H1 (cell line): ENCODE measurements around the gene LRIG2. TPM values are rescaled to one million over a fixed set of nuclear protein-coding genes. Genes with fewer than 3 reads are reported as not detected.

ENCODE experiments used
- CTCF ChIA-PET: fragments of 300-600 bp; sonication (Branson Sonifier 250); formaldehyde crosslinking; loops from one replicate; lab custom pipeline; 2021; ENCODE audit not compliant: partially characterized antibody; lab: Charles Lee
- POLR2A ChIA-PET: fragments of 300-600 bp; sonication (Branson Sonifier 250); formaldehyde crosslinking; loops from one replicate; lab custom pipeline; 2021; ENCODE audit warnings: inconsistent platforms; ENCODE audit not compliant: partially characterized antibody; lab: Charles Lee
- DNase-seq, 2 experiments: peaks; one replicate each; pipeline versions ENCODE4 v3.0.0 to v3.0.0-alpha.2; 2010 to 2022; ENCODE audit warnings: low spot score in 2 of 2, low read depth in 1 of 2, mixed read lengths in 1 of 2
- FAIRE-seq: peaks from 2 replicates; lab custom pipeline; 2011; peaks lifted over from hg19 to GRCh38; lab: Jason Lieb, UNC
- H2AFZ ChIP-seq: 2 replicates; pipeline ENCODE4 v1.8.1; 2012; ENCODE audit warnings: low read length, inconsistent platforms
- H2AK5ac ChIP-seq: 2 replicates; pipeline ENCODE4 v1.6.1; 2013; ENCODE audit warnings: low read depth, low read length
- H2BK120ac ChIP-seq: replicated peaks from 2 replicates; pipeline ENCODE3; 2013; ENCODE audit warnings: low read depth, low read length, inconsistent platforms
- H2BK12ac ChIP-seq: 2 replicates; pipeline ENCODE4 v1.6.1; 2013; ENCODE audit warnings: low read depth, low read length
- H2BK15ac ChIP-seq: 2 replicates; pipeline ENCODE4 v1.6.1; 2013; ENCODE audit warnings: low read length
- H2BK20ac ChIP-seq: 2 replicates; pipeline ENCODE4 v1.6.1; 2013; ENCODE audit warnings: low read length
- H2BK5ac ChIP-seq: 2 replicates; pipeline ENCODE4 v1.6.1; 2013; ENCODE audit warnings: low read depth, low read length
- H3K14ac ChIP-seq: 2 replicates; pipeline ENCODE4 v1.6.1; 2013; ENCODE audit warnings: inconsistent platforms; ENCODE audit not compliant: insufficient read length
- H3K18ac ChIP-seq: 2 replicates; pipeline ENCODE4 v1.6.1; 2013; ENCODE audit warnings: low read length; ENCODE audit errors: extremely low read depth
- H3K23ac ChIP-seq: 2 replicates; pipeline ENCODE4 v1.6.1; 2013; ENCODE audit warnings: inconsistent platforms; ENCODE audit not compliant: insufficient read length
- H3K23me2 ChIP-seq: 2 replicates; pipeline ENCODE4 v1.6.1; 2013; ENCODE audit warnings: low read depth, low read length
- H3K27ac ChIP-seq: 2 replicates; pipeline ENCODE4 v1.6.1; 2011; ENCODE audit warnings: low read depth, low read length, inconsistent platforms
- H3K27me3 ChIP-seq, 4 experiments: replicated peaks in 1 of 4; 1 replicate in 1 of 4; 2 replicates in 3 of 4; pipeline versions ENCODE4 v1.6.1 to v1.8.1; 2011 to 2013; ENCODE audit warnings: low read length in 3 of 4, mild to moderate bottlenecking in 3 of 4, inconsistent platforms in 2 of 4, mixed read lengths in 2 of 4, moderate library complexity in 1 of 4; ENCODE audit not compliant: control insufficient read depth in 3 of 4, insufficient read depth in 3 of 4; ENCODE audit errors: extremely low read depth in 1 of 4
- H3K36me3 ChIP-seq, 4 experiments: 2 replicates each; pipeline versions ENCODE4 v1.6.1 to v1.8.1; 2011 to 2013; ENCODE audit warnings: mild to moderate bottlenecking in 4 of 4, low read length in 3 of 4, moderate library complexity in 2 of 4, control low read depth in 1 of 4, inconsistent platforms in 1 of 4; ENCODE audit not compliant: insufficient read depth in 4 of 4, control insufficient read depth in 2 of 4
- H3K4ac ChIP-seq: replicated peaks from 2 replicates; pipeline ENCODE3; 2013; ENCODE audit warnings: low read length, low read depth, mixed read lengths, inconsistent platforms; ENCODE audit not compliant: insufficient read length
- H3K4me1 ChIP-seq, 4 experiments: replicated peaks in 1 of 4; 1 replicate in 1 of 4; 2 replicates in 3 of 4; pipeline versions ENCODE4 v1.6.1 to v1.8.1; 2011 to 2013; ENCODE audit warnings: low read length in 3 of 4, inconsistent platforms in 2 of 4, mixed read lengths in 1 of 4; ENCODE audit not compliant: insufficient read depth in 4 of 4, control insufficient read depth in 3 of 4
- H3K4me2 ChIP-seq, 2 experiments: 2 replicates each; pipeline versions ENCODE4 v1.6.1 to v1.8.1; 2011 to 2013; ENCODE audit warnings: low read depth in 2 of 2, low read length in 2 of 2, control low read depth in 1 of 2, inconsistent platforms in 1 of 2, mild to moderate bottlenecking in 1 of 2; ENCODE audit not compliant: insufficient read depth in 1 of 2
- H3K4me3 ChIP-seq, 4 experiments: fragments of 200-600, 300-600 bp in 1 of 4; sonication (generic), shearing (Covaris generic), sonication (Bioruptor Twin) in 1 of 4; 2 replicates each; pipeline versions ENCODE4 v1.5.1 to v1.8.1; 2011 to 2016; ENCODE audit warnings: low read length in 4 of 4, low read depth in 3 of 4, control low read depth in 2 of 4, inconsistent platforms in 2 of 4, mild to moderate bottlenecking in 2 of 4, mixed read lengths in 1 of 4, moderate library complexity in 1 of 4; ENCODE audit not compliant: insufficient read depth in 2 of 4; ENCODE audit errors: extremely low read depth in 1 of 4
- H3K56ac ChIP-seq: replicated peaks from 2 replicates; pipeline ENCODE3; 2013; ENCODE audit warnings: low read depth, mild to moderate bottlenecking, mixed read lengths, low read length, inconsistent platforms; ENCODE audit not compliant: insufficient read length
- H3K79me1 ChIP-seq: 2 replicates; pipeline ENCODE4 v1.6.1; 2013; ENCODE audit warnings: low read depth, low read length, control low read depth
- H3K79me2 ChIP-seq, 2 experiments: 2 replicates each; pipeline versions ENCODE4 v1.6.1 to v1.8.1; 2012 to 2013; ENCODE audit warnings: low read length in 2 of 2, mild to moderate bottlenecking in 2 of 2, inconsistent platforms in 1 of 2; ENCODE audit not compliant: insufficient read depth in 2 of 2, control insufficient read depth in 1 of 2
- H3K9ac ChIP-seq, 4 experiments: replicated peaks in 1 of 4; 1 replicate in 1 of 4; 2 replicates in 3 of 4; pipeline versions ENCODE4 v1.6.1 to v1.8.1; 2011 to 2013; ENCODE audit warnings: low read depth in 3 of 4, low read length in 3 of 4, control low read depth in 2 of 4, mild to moderate bottlenecking in 2 of 4, moderate library complexity in 2 of 4, inconsistent platforms in 1 of 4; ENCODE audit errors: extremely low read depth in 1 of 4
- H3K9me3 ChIP-seq, 2 experiments: 2 replicates each; pipeline versions ENCODE4 v1.6.1 to v1.8.1; 2012 to 2013; ENCODE audit warnings: mild to moderate bottlenecking in 2 of 2, moderate library complexity in 2 of 2, control low read depth in 1 of 2, inconsistent platforms in 1 of 2, low read depth in 1 of 2, low read length in 1 of 2, mixed read lengths in 1 of 2; ENCODE audit not compliant: insufficient read depth in 2 of 2
- H4K20me1 ChIP-seq, 2 experiments: replicated peaks in 1 of 2; 2 replicates each; pipeline versions ENCODE3 to v1.8.1; 2011 to 2013; ENCODE audit warnings: inconsistent platforms in 2 of 2, low read length in 2 of 2, mild to moderate bottlenecking in 1 of 2; ENCODE audit not compliant: insufficient read depth in 2 of 2, control insufficient read depth in 1 of 2
- H4K5ac ChIP-seq: 2 replicates; pipeline ENCODE4 v1.6.1; 2013; ENCODE audit warnings: low read length, low read depth, mixed read lengths, inconsistent platforms; ENCODE audit not compliant: insufficient read length
- H4K8ac ChIP-seq: 2 replicates; pipeline ENCODE4 v1.8.0; 2013; ENCODE audit warnings: mild to moderate bottlenecking, moderate library complexity, low read length, inconsistent platforms; ENCODE audit not compliant: insufficient read depth; ENCODE audit errors: extremely low read depth
- H4K91ac ChIP-seq: replicated peaks from 2 replicates; pipeline ENCODE3; 2013; ENCODE audit warnings: low read length, mixed read lengths, inconsistent platforms; ENCODE audit not compliant: insufficient read length
- BACH1 ChIP-seq: IDR thresholded peaks from 2 replicates; pipeline ENCODE4 v1.6.1; 2012; ENCODE audit warnings: low read length, improper control_type of control experiment
- BCL11A ChIP-seq, 2 experiments: IDR thresholded peaks; one replicate each; pipeline ENCODE4 v1.6.1; 2011; ENCODE audit warnings: low read depth in 2 of 2, low read length in 2 of 2, mild to moderate bottlenecking in 2 of 2
- BRCA1 ChIP-seq: IDR thresholded peaks from 2 replicates; pipeline ENCODE4 v1.6.1; 2012; ENCODE audit warnings: low read depth, low read length, improper control_type of control experiment
- CBX5 ChIP-seq: fragments of 300-800, 300-1000 bp; sonication (generic); IDR thresholded peaks from 2 replicates; pipeline ENCODE4 v1.7.1; 2016; ENCODE audit warnings: antibody characterized with exemption, low read length, low read depth
- CHD2 ChIP-seq: IDR thresholded peaks from 2 replicates; pipeline ENCODE4 v1.6.1; 2012; ENCODE audit warnings: low read length, improper control_type of control experiment
- POU5F1 ChIP-seq: IDR thresholded peaks from 2 replicates; pipeline ENCODE4 v1.6.1; 2011; ENCODE audit warnings: low read depth, mild to moderate bottlenecking, low read length, moderate library complexity
- RXRA ChIP-seq: IDR thresholded peaks from 2 replicates; pipeline ENCODE4 v1.6.1; 2011; ENCODE audit warnings: low read depth, mild to moderate bottlenecking, low read length, moderate library complexity; ENCODE audit not compliant: insufficient read depth
- SAP30 ChIP-seq: fragments of 300-600 bp; sonication (generic); IDR thresholded peaks from 2 replicates; pipeline ENCODE4 v1.7.1; 2012; ENCODE audit warnings: low read length, moderate library complexity, mild to moderate bottlenecking, inconsistent platforms; ENCODE audit not compliant: insufficient read depth, insufficient replicate concordance
- SP4 ChIP-seq: IDR thresholded peaks from 2 replicates; pipeline ENCODE4 v1.6.1; 2012; ENCODE audit warnings: low read length, inconsistent platforms
- SRF ChIP-seq: IDR thresholded peaks from 2 replicates; pipeline ENCODE4 v1.6.1; 2011; ENCODE audit warnings: mild to moderate bottlenecking, low read depth, low read length, moderate library complexity
- YY1 ChIP-seq: IDR thresholded peaks from 2 replicates; pipeline ENCODE4 v1.6.1; 2011; ENCODE audit warnings: low read depth, mild to moderate bottlenecking, low read length
- WGBS, 2 experiments: shearing (Covaris generic) in 1 of 2; methylation state at CpG; one replicate each; pipeline versions ENCODE4 v1.1.6 to v1.1.7; 2013 to 2015; ENCODE audit warnings: low lambda C conversion rate in 2 of 2, mixed read lengths in 2 of 2, inconsistent platforms in 1 of 2, low coverage in 1 of 2, missing lambda C conversion rate in 1 of 2; ENCODE audit not compliant: insufficient replicate concordance in 2 of 2, insufficient coverage in 1 of 2, insufficient read length in 1 of 2; ENCODE audit errors: extremely low coverage in 1 of 2, missing lambda C conversion rate in 1 of 2; 5-methylcytosine and 5-hydroxymethylcytosine counted together
- polyA plus RNA-seq, 7 experiments: library from polyadenylated mRNA; depleted of rRNA in 3 of 7; stranded (reverse) in 5 of 7; unstranded in 2 of 7; fragments of >200 nt in 5 of 7; fragments of 200-250 nt in 2 of 7; gene quantifications; 1 replicate in 5 of 7; 2 replicates in 1 of 7; 4 replicates in 1 of 7; pipeline versions ENCODE4 v1.2.1 to v1.2.3, GENCODE V29; 2011 to 2013; ENCODE audit warnings: missing spikeins in 2 of 7, mixed read lengths in 2 of 7
- total RNA-seq: library from RNA; stranded (reverse); fragmentation: NEBNext Ultra II Directional; extraction: Animal tissue kit (Norgen Biotek cat#: 25700); gene quantifications from 2 replicates; pipeline ENCODE4 v1.2.1, GENCODE V29; 2021
- TF ChIP-seq, protein P1 (sequence below): IDR thresholded peaks from 2 replicates; pipeline ENCODE4 v1.6.1; 2012; ENCODE audit warnings: low read length, inconsistent platforms

LRIG2 gene
- total and polyA plus RNA-seq, 2 of the 8 experiments (the other 6 are each of a cell fraction or from before 2014, with no cell fraction given), result 16.2 to 20.9 TPM

DNA sequence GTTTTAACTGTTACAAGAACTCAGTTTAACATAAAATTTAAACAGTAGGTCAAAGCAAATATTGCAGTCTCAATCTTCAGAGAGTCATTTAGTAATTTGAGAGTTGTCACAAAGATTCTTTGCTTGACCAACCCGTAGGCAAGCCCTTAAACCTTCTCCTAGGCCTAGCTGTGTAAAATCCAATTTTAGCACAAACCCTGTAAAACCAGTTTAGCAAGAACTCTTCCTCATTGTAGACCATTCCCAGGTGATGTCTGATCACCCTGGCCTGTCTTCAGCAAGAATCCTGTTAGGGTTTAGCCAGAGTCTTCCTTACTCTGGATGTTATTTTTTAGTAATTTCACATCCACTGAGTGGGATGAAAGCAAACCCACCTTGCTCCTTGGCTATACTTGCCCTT, 30.1 kb downstream of the LRIG2 start:
- Histone ChIP-seq H2BK20ac (no peak overlapping the region), H3K4me2 (no peak overlapping the region)
- no peak for TF ChIP-seq SRF
- no peak for TF ChIP-seq BCL11A (IDR thresholded peaks at IDR 0.05; ENCODE audit: low read depth in 2 of 2, low read length in 2 of 2)
- TF ChIP-seq SP4, result no peak
- TF ChIP-seq BACH1, result no peak
- TF ChIP-seq YY1, result no peak
- TF ChIP-seq RXRA, result no peak
- TF ChIP-seq SAP30, result no peak
- no peak for TF ChIP-seq CBX5
- TF ChIP-seq BRCA1, result no peak
- TF ChIP-seq CHD2, result no peak
- no peak for TF ChIP-seq POU5F1
- TF ChIP-seq, protein P1, sequence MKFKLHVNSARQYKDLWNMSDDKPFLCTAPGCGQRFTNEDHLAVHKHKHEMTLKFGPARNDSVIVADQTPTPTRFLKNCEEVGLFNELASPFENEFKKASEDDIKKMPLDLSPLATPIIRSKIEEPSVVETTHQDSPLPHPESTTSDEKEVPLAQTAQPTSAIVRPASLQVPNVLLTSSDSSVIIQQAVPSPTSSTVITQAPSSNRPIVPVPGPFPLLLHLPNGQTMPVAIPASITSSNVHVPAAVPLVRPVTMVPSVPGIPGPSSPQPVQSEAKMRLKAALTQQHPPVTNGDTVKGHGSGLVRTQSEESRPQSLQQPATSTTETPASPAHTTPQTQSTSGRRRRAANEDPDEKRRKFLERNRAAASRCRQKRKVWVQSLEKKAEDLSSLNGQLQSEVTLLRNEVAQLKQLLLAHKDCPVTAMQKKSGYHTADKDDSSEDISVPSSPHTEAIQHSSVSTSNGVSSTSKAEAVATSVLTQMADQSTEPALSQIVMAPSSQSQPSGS, result no peak

More for the DNA sequence above, 30.1 kb downstream of the LRIG2 start:
- Histone ChIP-seq H3K4ac (no peak overlapping the region), H3K36me3 (peaks cover 19 to 88% (median 65%) of the 10 kb centered on the region in 4 experiments), H2AFZ (no peak overlapping the region), H4K91ac (no peak overlapping the region), H2AK5ac (no peak overlapping the region), H3K27me3 (peaks cover 0 to 1% (median 0%) of the 10 kb centered on the region in 4 experiments; a peak in 1 of 7 replicates), H3K4me3 (no peak overlapping the region), H3K56ac (no peak overlapping the region), H3K23ac (no peak overlapping the region), H2BK5ac (no peak overlapping the region), H2BK15ac (no peak overlapping the region), H3K4me1 (no peaks in the 10 kb centered on the region), H4K5ac (no peak overlapping the region), H3K9ac (no peak overlapping the region), H4K20me1 (peaks cover 0 to 2% of the 10 kb centered on the region in 2 experiments), H2BK12ac (no peak overlapping the region), H2BK120ac (no peak overlapping the region), H3K23me2 (no peaks in the 10 kb centered on the region), H3K79me1 (no peaks in the 10 kb centered on the region), H3K14ac (no peak overlapping the region), H3K18ac (no peak overlapping the region), H3K27ac (no peak overlapping the region), H4K8ac (no peak overlapping the region), H3K79me2 (no peaks in the 10 kb centered on the region), H3K9me3 (no peaks in the 10 kb centered on the region)
- DNase-seq, result no peak
- FAIRE-seq, result no peak
- ChIA-PET CTCF (interaction anchor here (0.6 kb wide), 2 partner anchors 65 to 73 kb away, joined by 3 to 4 read pairs; no protein-coding TSS in a partner anchor), POLR2A (interaction anchor here (1.4 kb wide), 1 partner anchor 26 kb away, joined by 3 read pairs; no protein-coding TSS in a partner anchor)
- 91% methylated on average over 1 of the region's 1 CpG; no CpG with 5 or more reads in 1 of the 2 experiments for WGBS, 2 experiments
